Transverse colon (tissue), 4 donors: ENCODE results near the gene TAOK2. TPM values are rescaled to one million over a fixed set of nuclear protein-coding genes. Genes with fewer than 3 reads are reported as not detected.

ENCODE experiments used
- DNase-seq: peaks from one replicate; pipeline ENCODE4 v3.0.0-alpha.2; 2019
- H3K27ac ChIP-seq, 4 donors: fragments of 200-600 bp; sonication (generic); 2 replicates each; pipeline ENCODE4 v1.5.1; 2016 to 2018; ENCODE audit warnings: inconsistent platforms in 4 of 4
- H3K27me3 ChIP-seq: fragments of 200-600 bp; sonication (generic); 2 replicates; pipeline ENCODE4 v1.5.1; 2017; ENCODE audit warnings: inconsistent platforms
- H3K36me3 ChIP-seq, 4 donors: fragments of 200-600 bp; sonication (generic); 2 replicates each; pipeline ENCODE4 v1.5.1; 2017 to 2019; ENCODE audit warnings: inconsistent platforms in 4 of 4
- H3K4me1 ChIP-seq, 4 donors: fragments of 200-600 bp; sonication (generic); 2 replicates each; pipeline ENCODE4 v1.5.1; 2017 to 2020; ENCODE audit warnings: inconsistent platforms in 4 of 4
- H3K4me3 ChIP-seq, 4 donors: fragments of 200-600 bp; sonication (generic); 1 replicate in 1 of 4; 2 replicates in 3 of 4; pipeline versions ENCODE4 v1.5.1 to v1.6.1; 2017 to 2019; ENCODE audit warnings: inconsistent platforms in 4 of 4
- H3K9me3 ChIP-seq, 2 donors: fragments of 200-600 bp; sonication (generic); 2 replicates each; pipeline ENCODE4 v1.5.1; 2017 to 2019; ENCODE audit warnings: inconsistent platforms in 2 of 2
- EP300 ChIP-seq: sonication (generic); formaldehyde crosslinking; IDR thresholded peaks from one replicate; pipeline ENCODE4 v1.6.1; 2017; ENCODE audit warnings: antibody characterized with exemption, low read depth
- POLR2A ChIP-seq: fragments of 450-650 bp; IDR thresholded peaks from one replicate; pipeline ENCODE4 v1.6.1; 2016; ENCODE audit warnings: antibody characterized with exemption, mild to moderate bottlenecking, moderate library complexity
- POLR2AphosphoS5 ChIP-seq, 3 donors: sonication (generic); formaldehyde crosslinking; IDR thresholded peaks; one replicate each; pipeline ENCODE4 v1.6.1; 2016; ENCODE audit warnings: antibody characterized with exemption in 3 of 3
- WGBS, 2 donors: methylation state at CpG; one replicate each; pipeline ENCODE4 v1.1.5; 2018; ENCODE audit warnings: low coverage in 1 of 2; 5-methylcytosine and 5-hydroxymethylcytosine counted together
- in situ Hi-C, 4 donors: fragments of 200-750 bp; cut with MboI; loops; one replicate each; pipeline versions ENCODE4 v1.15.0 to v1.15.1; 2017; ENCODE audit warnings: low sequenced_read_pairs in 3 of 4, low pct_ligation_motif_present in 1 of 4, low pct_unique_long_range_greater_than_20kb in 1 of 4
- intact Hi-C: fragments of 100-400 bp; cut with DNase I; formaldehyde crosslinking; loops from one replicate; pipeline ENCODE4 v1.15.1; 2023; ENCODE audit warnings: low total_unique reads
- total RNA-seq, 4 donors: library from RNA; depleted of rRNA; stranded (reverse); fragments of >200 nt; gene quantifications; one replicate each; pipeline ENCODE4 v1.1.0, GENCODE V29; 2016
- TF ChIP-seq, protein P1 (sequence below), 5 experiments: fragments of 200-600 bp in 3 of 5; fragments of 450-650 bp in 2 of 5; sonication (generic) in 3 of 5; IDR thresholded peaks; 1 replicate in 2 of 5; 2 replicates in 3 of 5; pipeline ENCODE4 v1.5.1; 2016 to 2017; ENCODE audit warnings: antibody characterized with exemption in 5 of 5, inconsistent platforms in 3 of 5, mild to moderate bottlenecking in 2 of 5, moderate library complexity in 1 of 5

Gene TAOK2
- total RNA-seq, 4 donors from 2014 or later: 54.6 to 103 (median 68.1) TPM

DNA sequence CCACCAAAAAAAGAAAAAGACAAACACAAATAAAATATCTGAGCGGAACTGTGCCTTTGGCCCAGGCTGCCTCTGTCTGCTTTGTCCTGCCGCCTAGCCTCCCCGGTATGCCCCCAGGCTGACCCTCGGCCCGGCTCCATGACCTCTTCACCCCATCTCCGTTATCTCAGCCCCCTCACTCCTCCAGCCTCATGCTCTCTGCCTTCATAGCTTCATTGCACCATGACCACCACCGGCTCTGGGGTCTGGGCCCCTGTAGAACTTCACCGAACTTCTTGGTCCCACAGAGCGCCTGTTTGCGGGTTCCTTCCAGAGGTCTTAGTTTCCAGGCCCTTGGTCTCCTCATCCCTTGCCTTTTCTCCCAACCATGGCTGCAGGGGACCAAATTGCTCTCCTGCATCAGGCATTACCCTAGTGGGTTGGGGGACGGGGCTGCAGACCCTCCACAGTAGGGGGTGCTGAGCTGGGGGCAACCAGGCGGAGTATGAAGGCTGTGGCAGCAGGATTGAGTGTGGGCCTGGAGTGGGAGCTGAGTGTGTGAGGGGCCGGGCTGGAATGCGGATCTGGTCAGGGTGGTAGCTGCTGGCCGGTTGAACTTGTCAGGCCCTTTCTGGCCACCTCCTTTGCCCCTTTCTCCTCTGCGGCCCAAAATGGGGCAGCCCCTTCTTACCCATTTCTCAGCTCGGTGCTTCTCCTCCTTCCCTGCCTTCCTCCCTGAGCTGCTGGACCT, 14.8 kb downstream of the TAOK2 start:
- 90% methylated on average over 17 of the region's 17 CpGs; no CpG with 5 or more reads in 1 of the 2 donors for WGBS, 2 donors
- H3K9me3 ChIP-seq: no peaks in the 10 kb centered on the region
- peaks cover 0 to 20% (median 6%) of the 10 kb centered on the region in 4 donors for H3K4me1 ChIP-seq
- in situ Hi-C loops (no loop called here), intact Hi-C loops (no loop called here)
- TF ChIP-seq POLR2AphosphoS5 (IDR thresholded peaks at IDR 0.05) (no peak), POLR2A (no peak), EP300 (no peak)
- TF ChIP-seq, protein P1, sequence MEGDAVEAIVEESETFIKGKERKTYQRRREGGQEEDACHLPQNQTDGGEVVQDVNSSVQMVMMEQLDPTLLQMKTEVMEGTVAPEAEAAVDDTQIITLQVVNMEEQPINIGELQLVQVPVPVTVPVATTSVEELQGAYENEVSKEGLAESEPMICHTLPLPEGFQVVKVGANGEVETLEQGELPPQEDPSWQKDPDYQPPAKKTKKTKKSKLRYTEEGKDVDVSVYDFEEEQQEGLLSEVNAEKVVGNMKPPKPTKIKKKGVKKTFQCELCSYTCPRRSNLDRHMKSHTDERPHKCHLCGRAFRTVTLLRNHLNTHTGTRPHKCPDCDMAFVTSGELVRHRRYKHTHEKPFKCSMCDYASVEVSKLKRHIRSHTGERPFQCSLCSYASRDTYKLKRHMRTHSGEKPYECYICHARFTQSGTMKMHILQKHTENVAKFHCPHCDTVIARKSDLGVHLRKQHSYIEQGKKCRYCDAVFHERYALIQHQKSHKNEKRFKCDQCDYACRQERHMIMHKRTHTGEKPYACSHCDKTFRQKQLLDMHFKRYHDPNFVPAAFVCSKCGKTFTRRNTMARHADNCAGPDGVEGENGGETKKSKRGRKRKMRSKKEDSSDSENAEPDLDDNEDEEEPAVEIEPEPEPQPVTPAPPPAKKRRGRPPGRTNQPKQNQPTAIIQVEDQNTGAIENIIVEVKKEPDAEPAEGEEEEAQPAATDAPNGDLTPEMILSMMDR (IDR thresholded peaks at IDR 0.05): no peak
- H3K4me3 ChIP-seq: no peak overlapping the region
- peaks cover 0 to 47% (median 22%) of the 10 kb centered on the region in 4 donors for H3K36me3 ChIP-seq
- no peak overlapping the region for H3K27ac ChIP-seq
- H3K27me3 ChIP-seq: no peaks in the 10 kb centered on the region
- DNase-seq: no peak

DNA sequence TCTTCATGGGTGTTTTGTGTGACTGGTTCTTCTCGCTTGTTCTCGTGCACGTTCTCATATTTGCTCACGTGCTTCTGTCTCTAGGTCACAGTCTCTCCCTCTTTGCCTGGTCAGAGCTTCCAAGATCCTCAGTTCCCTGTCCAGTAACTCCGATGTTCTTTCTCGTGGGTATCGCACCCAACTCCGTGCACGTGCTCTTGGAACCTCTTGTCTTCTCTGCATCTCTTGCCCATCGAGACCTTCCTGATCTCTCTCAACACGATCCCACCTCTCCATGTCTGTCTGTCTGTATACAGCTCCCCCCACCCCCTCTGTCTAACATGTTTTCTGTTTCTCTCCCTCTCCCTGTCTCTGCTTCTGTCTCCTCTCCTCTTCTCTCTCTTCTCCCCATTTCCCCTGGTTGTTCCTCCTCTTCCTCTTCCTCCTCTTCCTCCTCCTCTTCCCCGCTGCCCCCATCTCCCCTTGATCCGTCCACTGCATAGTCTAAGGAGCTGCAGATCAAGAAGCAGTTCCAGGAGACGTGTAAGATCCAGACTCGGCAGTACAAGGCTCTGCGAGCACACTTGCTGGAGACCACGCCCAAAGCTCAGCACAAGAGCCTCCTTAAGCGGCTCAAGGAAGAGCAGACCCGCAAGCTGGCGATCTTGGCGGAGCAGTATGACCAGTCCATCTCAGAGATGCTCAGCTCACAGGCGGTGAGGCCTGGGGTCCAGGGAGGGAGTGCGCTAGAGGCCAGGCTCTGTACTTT, 15.6 kb downstream of the TAOK2 start:
- DNase-seq: peak; percentile 39
- H3K4me1 ChIP-seq: peaks cover 0 to 26% (median 10%) of the 10 kb centered on the region in 4 donors
- no peaks in the 10 kb centered on the region for H3K9me3 ChIP-seq
- no peak overlapping the region for H3K4me3 ChIP-seq
- intact Hi-C loops: no loop called here
- peaks cover 0 to 40% (median 18%) of the 10 kb centered on the region in 4 donors for H3K36me3 ChIP-seq
- peak overlapping the region; percentile 59 to 74 (median 60) for H3K27ac ChIP-seq
- 68 to 88% methylated on average over 13 to 23 of the region's 23 CpGs for WGBS, 2 donors
- TF ChIP-seq, protein P1 (IDR thresholded peaks at IDR 0.05): no peak
- no peak for TF ChIP-seq POLR2A
- no peak for TF ChIP-seq POLR2AphosphoS5 (IDR thresholded peaks at IDR 0.05)
- no peak for TF ChIP-seq EP300
- no peaks in the 10 kb centered on the region for H3K27me3 ChIP-seq
- in situ Hi-C loops: no loop called here

DNA sequence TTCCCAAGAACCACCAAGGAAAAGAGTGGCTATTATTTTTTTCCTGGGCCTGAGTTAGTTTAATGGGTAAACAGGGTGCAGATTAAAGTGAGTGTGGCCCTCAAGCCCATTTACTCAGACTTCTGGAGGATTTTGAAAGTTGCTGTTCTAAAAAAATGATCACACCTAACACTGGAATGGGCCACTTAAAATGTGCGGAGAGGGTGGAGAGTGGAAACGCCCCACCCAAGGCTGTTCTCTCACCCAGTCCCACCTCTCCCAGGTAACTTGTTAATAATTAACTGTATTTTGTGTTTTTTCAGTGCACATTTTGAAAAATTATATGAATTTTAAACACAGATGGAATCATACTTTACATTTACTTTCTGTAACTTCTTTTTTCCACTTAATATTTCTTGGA, 16.4 kb downstream of the TAOK2 start:
- in situ Hi-C loops (no loop called here), intact Hi-C loops (no loop called here)
- Histone ChIP-seq H3K27me3 (no peaks in the 10 kb centered on the region), H3K4me1 (peaks cover 7 to 34% (median 17%) of the 10 kb centered on the region in 4 donors), H3K4me3 (no peak overlapping the region), H3K36me3 (peaks cover 0 to 32% (median 15%) of the 10 kb centered on the region in 4 donors), H3K27ac (peak overlapping the region; percentile 59 to 74 (median 60)), H3K9me3 (no peaks in the 10 kb centered on the region)
- TF ChIP-seq EP300: no peak
- TF ChIP-seq POLR2AphosphoS5 (IDR thresholded peaks at IDR 0.05): no peak
- no peak for TF ChIP-seq POLR2A
- TF ChIP-seq, protein P1 (IDR thresholded peaks at IDR 0.05): no peak
- 60 to 63% methylated on average over 1 to 2 of the region's 2 CpGs for WGBS, 2 donors
- peak; percentile 44 for DNase-seq

DNA sequence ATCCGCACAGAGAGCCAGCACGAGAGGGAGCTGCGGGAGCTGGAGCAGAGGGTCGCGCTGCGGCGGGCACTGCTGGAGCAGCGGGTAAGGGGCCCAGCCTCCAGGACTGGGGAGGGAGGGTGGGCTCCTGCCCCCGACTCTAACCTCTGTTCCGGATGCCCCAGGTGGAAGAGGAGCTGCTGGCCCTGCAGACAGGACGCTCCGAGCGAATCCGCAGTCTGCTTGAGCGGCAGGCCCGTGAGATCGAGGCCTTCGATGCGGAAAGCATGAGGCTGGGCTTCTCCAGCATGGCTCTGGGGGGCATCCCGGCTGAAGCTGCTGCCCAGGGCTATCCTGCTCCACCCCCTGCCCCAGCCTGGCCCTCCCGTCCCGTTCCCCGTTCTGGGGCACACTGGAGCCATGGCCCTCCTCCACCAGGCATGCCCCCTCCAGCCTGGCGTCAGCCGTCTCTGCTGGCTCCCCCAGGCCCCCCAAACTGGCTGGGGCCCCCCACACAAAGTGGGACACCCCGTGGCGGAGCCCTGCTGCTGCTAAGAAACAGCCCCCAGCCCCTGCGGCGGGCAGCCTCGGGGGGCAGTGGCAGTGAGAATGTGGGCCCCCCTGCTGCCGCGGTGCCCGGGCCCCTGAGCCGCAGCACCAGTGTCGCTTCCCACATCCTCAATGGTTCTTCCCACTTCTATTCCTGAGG, 17.4 kb downstream of the TAOK2 start:
- Histone ChIP-seq H3K4me3 (no peak overlapping the region), H3K4me1 (peaks cover 7 to 34% (median 19%) of the 10 kb centered on the region in 4 donors), H3K27ac (peak overlapping the region in 1 of 4 donors; percentile 18), H3K36me3 (peaks cover 0 to 22% (median 10%) of the 10 kb centered on the region in 4 donors), H3K27me3 (no peaks in the 10 kb centered on the region), H3K9me3 (no peaks in the 10 kb centered on the region)
- WGBS, 2 donors: 89% methylated on average over 32 of the region's 35 CpGs; no CpG with 5 or more reads in 1 of the 2 donors
- intact Hi-C loops (no loop called here), in situ Hi-C loops (no loop called here)
- DNase-seq: no peak
- TF ChIP-seq POLR2AphosphoS5 (IDR thresholded peaks at IDR 0.05): no peak
